AG20443 (cell line): Measurements from ENCODE around the gene LCOR.
"Not testable (repeated sequence)": the region's sequence is repeated elsewhere in the genome, so short reads cannot be mapped to it uniquely, and the experiment has no call there.

Experiments used
- DNase-seq: peaks from one replicate; pipeline ENCODE4 v3.0.0; 2012; ENCODE audit warnings: low spot score, mixed read lengths

LCOR gene

GRCh38 chr10:96831867-96832720 is at the start of gene LCOR:
Gene LCOR, plus strand, starts transcription at chr10:96832298. Its CDS starts 116,760 bp downstream, at chr10:96949058.
- DNase-seq = peak; percentile 98

GRCh38 chr10:96784253-96784652 is 47.8 kb upstream of the LCOR start:
- DNase-seq = no peak

GRCh38 chr10:96789571-96790108 is 42.5 kb upstream of the LCOR start:
- DNase-seq = no peak

- no peak for DNase-seq
Measured at GRCh38 chr10:96791902-96792301, 40.2 kb upstream of the LCOR start.

- peak; percentile 16 for DNase-seq
Measured at GRCh38 chr10:96794836-96795733, 37.0 kb upstream of the LCOR start.

GRCh38 chr10:96797485-96797884 is 34.6 kb upstream of the LCOR start:
- no peak for DNase-seq

- no peak for DNase-seq
Measured at GRCh38 chr10:96803288-96803664, 28.8 kb upstream of the LCOR start.

GRCh38 chr10:96814264-96814663 is 17.8 kb upstream of the LCOR start:
- DNase-seq = peak; percentile 56

- not testable (repeated sequence) for DNase-seq
Measured at GRCh38 chr10:96818971-96819370, 13.1 kb upstream of the LCOR start.

GRCh38 chr10:96820765-96821164 is 11.3 kb upstream of the LCOR start:
- no peak for DNase-seq

- DNase-seq = no peak
Measured at GRCh38 chr10:96826438-96826837, 5.7 kb upstream of the LCOR start.

- no peak for DNase-seq
Measured at GRCh38 chr10:96828609-96829008, 3.5 kb upstream of the LCOR start.

- no peak for DNase-seq
Measured at GRCh38 chr10:96829029-96829773, 2.9 kb upstream of the LCOR start.

- peak; percentile 50 for DNase-seq
Measured at GRCh38 chr10:96830511-96831199, 1.4 kb upstream of the LCOR start.

GRCh38 chr10:96831200-96831866 is 765 bp upstream of the LCOR start:
- no peak for DNase-seq

GRCh38 chr10:96832721-96833219 is 672 bp downstream of the LCOR start:
- peak; percentile 94 for DNase-seq

- peak; percentile 33 for DNase-seq
Measured at GRCh38 chr10:96833220-96834001, 1.3 kb downstream of the LCOR start.

GRCh38 chr10:96834120-96834519 is 2.0 kb downstream of the LCOR start:
- no peak for DNase-seq

GRCh38 chr10:96835899-96836298 is 3.8 kb downstream of the LCOR start:
- DNase-seq = peak; percentile 15

- no peak for DNase-seq
Measured at GRCh38 chr10:96838529-96838928, 6.4 kb downstream of the LCOR start.
